ENCODE data around the gene DHRS3. TPM values are rescaled to one million over a fixed set of nuclear protein-coding genes. Genes with fewer than 3 reads are reported as not detected.

DHRS3 gene, protein sequence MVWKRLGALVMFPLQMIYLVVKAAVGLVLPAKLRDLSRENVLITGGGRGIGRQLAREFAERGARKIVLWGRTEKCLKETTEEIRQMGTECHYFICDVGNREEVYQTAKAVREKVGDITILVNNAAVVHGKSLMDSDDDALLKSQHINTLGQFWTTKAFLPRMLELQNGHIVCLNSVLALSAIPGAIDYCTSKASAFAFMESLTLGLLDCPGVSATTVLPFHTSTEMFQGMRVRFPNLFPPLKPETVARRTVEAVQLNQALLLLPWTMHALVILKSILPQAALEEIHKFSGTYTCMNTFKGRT
- total RNA-seq: 161 and 172 TPM in 2 replicates

- TF ChIP-seq, protein P1, sequence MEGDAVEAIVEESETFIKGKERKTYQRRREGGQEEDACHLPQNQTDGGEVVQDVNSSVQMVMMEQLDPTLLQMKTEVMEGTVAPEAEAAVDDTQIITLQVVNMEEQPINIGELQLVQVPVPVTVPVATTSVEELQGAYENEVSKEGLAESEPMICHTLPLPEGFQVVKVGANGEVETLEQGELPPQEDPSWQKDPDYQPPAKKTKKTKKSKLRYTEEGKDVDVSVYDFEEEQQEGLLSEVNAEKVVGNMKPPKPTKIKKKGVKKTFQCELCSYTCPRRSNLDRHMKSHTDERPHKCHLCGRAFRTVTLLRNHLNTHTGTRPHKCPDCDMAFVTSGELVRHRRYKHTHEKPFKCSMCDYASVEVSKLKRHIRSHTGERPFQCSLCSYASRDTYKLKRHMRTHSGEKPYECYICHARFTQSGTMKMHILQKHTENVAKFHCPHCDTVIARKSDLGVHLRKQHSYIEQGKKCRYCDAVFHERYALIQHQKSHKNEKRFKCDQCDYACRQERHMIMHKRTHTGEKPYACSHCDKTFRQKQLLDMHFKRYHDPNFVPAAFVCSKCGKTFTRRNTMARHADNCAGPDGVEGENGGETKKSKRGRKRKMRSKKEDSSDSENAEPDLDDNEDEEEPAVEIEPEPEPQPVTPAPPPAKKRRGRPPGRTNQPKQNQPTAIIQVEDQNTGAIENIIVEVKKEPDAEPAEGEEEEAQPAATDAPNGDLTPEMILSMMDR (IDR thresholded peaks at IDR 0.05; ENCODE audit: extremely low read depth, low read depth, low read length): no peak
- peak within 1 kb of the TSS; percentile 96 for H3K27ac ChIP-seq (ENCODE audit: low read depth, low read length)
- peak; percentile 89 for DNase-seq (ENCODE audit: insufficient read length, low spot score, missing footprints)
Measured at GRCh38 chr1:12617901-12618660, at the start of gene DHRS3. Gene DHRS3, minus strand, starts transcription at chr1:12618210. Its CDS starts 862 bp downstream, at chr1:12617348.

GRCh38 chr1:12666141-12666735 is 48.2 kb upstream of the DHRS3 start:
- peaks cover 12% of the 10 kb centered on the region for H3K27me3 ChIP-seq (ENCODE audit: insufficient read depth, low read length)
- peaks cover 7% of the 10 kb centered on the region for H3K9me3 ChIP-seq (ENCODE audit: low read depth, low read length)
- H2AFZ ChIP-seq (ENCODE audit: low read length): no peak overlapping the region
- TF ChIP-seq, protein P1 (IDR thresholded peaks at IDR 0.05; ENCODE audit: extremely low read depth, low read depth, low read length): no peak
- no peak overlapping the region for H3K4me2 ChIP-seq (ENCODE audit: insufficient read depth, low read length)
- peaks cover 3% of the 10 kb centered on the region for H3K4me1 ChIP-seq (ENCODE audit: insufficient read depth, low read length)
- H3K79me2 ChIP-seq (ENCODE audit: insufficient read depth, low read length): no peaks in the 10 kb centered on the region
- H3K27ac ChIP-seq (ENCODE audit: low read depth, low read length): no peak overlapping the region
- H3K36me3 ChIP-seq (ENCODE audit: insufficient read depth, low read length): no peaks in the 10 kb centered on the region
- no peak for DNase-seq (ENCODE audit: insufficient read length, low spot score, missing footprints)
- no peaks in the 10 kb centered on the region for H4K20me1 ChIP-seq (ENCODE audit: insufficient read depth, low read length)
- no peak overlapping the region for H3K4me3 ChIP-seq (ENCODE audit: insufficient read depth, low read length)

More at GRCh38 chr1:12617901-12618660, at the start of gene DHRS3:
- H3K9me3 ChIP-seq (ENCODE audit: low read depth, low read length): no peaks in the 10 kb centered on the region
- peaks cover 3% of the 10 kb centered on the region for H3K36me3 ChIP-seq (ENCODE audit: insufficient read depth, low read length)
- H3K79me2 ChIP-seq (ENCODE audit: insufficient read depth, low read length): peaks cover 40% of the 10 kb centered on the region
- peak within 1 kb of the TSS; percentile 73 for H2AFZ ChIP-seq (ENCODE audit: low read length)
- peaks cover 57% of the 10 kb centered on the region for H3K4me1 ChIP-seq (ENCODE audit: insufficient read depth, low read length)
- no peaks in the 10 kb centered on the region for H3K27me3 ChIP-seq (ENCODE audit: insufficient read depth, low read length)
- peak within 1 kb of the TSS; percentile 92 for H3K4me3 ChIP-seq (ENCODE audit: insufficient read depth, low read length)
- H4K20me1 ChIP-seq (ENCODE audit: insufficient read depth, low read length): no peaks in the 10 kb centered on the region
- peak within 1 kb of the TSS; percentile 88 for H3K4me2 ChIP-seq (ENCODE audit: insufficient read depth, low read length)

GRCh38 chr1:12665511-12665910 is 47.5 kb upstream of the DHRS3 start:
- H3K9me3 ChIP-seq (ENCODE audit: low read depth, low read length): peaks cover 7% of the 10 kb centered on the region
- no peak for DNase-seq (ENCODE audit: insufficient read length, low spot score, missing footprints)
- TF ChIP-seq, protein P1 (IDR thresholded peaks at IDR 0.05; ENCODE audit: extremely low read depth, low read depth, low read length): no peak
- peaks cover 3% of the 10 kb centered on the region for H3K4me1 ChIP-seq (ENCODE audit: insufficient read depth, low read length)
- no peaks in the 10 kb centered on the region for H3K79me2 ChIP-seq (ENCODE audit: insufficient read depth, low read length)
- no peaks in the 10 kb centered on the region for H4K20me1 ChIP-seq (ENCODE audit: insufficient read depth, low read length)
- no peak overlapping the region for H3K4me3 ChIP-seq (ENCODE audit: insufficient read depth, low read length)
- no peak overlapping the region for H2AFZ ChIP-seq (ENCODE audit: low read length)
- no peaks in the 10 kb centered on the region for H3K36me3 ChIP-seq (ENCODE audit: insufficient read depth, low read length)
- no peak overlapping the region for H3K4me2 ChIP-seq (ENCODE audit: insufficient read depth, low read length)
- H3K27me3 ChIP-seq (ENCODE audit: insufficient read depth, low read length): peaks cover 5% of the 10 kb centered on the region
- no peak overlapping the region for H3K27ac ChIP-seq (ENCODE audit: low read depth, low read length)

DNA sequence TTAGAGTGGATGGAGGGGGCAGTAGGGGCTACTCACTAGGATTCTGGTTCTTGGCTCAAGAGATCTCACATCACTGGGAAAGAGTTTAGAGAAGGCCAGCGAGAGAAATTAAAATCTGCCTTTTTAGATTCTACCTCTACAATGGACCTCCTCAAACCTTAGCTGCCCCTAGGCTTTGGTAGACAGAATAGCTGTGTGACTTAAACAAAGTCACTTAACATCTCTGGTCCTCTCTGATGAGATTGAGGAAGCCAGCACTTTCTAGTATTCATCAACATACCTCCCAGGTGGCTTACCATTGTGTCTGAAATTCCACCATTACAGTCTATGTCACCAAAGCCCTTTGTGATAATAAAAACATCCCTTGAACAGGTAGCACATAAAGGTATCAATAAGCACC is 44.5 kb upstream of the DHRS3 start:
- Histone ChIP-seq H3K36me3 (ENCODE audit: insufficient read depth, low read length) (no peaks in the 10 kb centered on the region), H2AFZ (ENCODE audit: low read length) (no peak overlapping the region), H4K20me1 (ENCODE audit: insufficient read depth, low read length) (no peaks in the 10 kb centered on the region), H3K27ac (ENCODE audit: low read depth, low read length) (no peak overlapping the region), H3K4me3 (ENCODE audit: insufficient read depth, low read length) (no peak overlapping the region), H3K79me2 (ENCODE audit: insufficient read depth, low read length) (no peaks in the 10 kb centered on the region), H3K4me2 (ENCODE audit: insufficient read depth, low read length) (no peak overlapping the region), H3K27me3 (ENCODE audit: insufficient read depth, low read length) (no peaks in the 10 kb centered on the region), H3K4me1 (ENCODE audit: insufficient read depth, low read length) (peaks cover 3% of the 10 kb centered on the region), H3K9me3 (ENCODE audit: low read depth, low read length) (peaks cover 4% of the 10 kb centered on the region)
- DNase-seq (ENCODE audit: insufficient read length, low spot score, missing footprints): no peak
- TF ChIP-seq, protein P1 (IDR thresholded peaks at IDR 0.05; ENCODE audit: extremely low read depth, low read depth, low read length): no peak

All from osteoblast (primary cell).